HPDE6-E6E7 (cell line): ENCODE results near the gene PTPRK.
A peak's percentile ranks its signal among the peaks of the same experiment; 100 is the strongest.

Source experiments
- DNase-seq: peaks from one replicate; pipeline ENCODE4 v3.0.0; 2011; ENCODE audit warnings: missing footprints; ENCODE audit errors: extremely low spot score

Gene PTPRK

GRCh38 chr6:128520436-128521281 lies at the start of gene PTPRK:
PTPRK (minus strand) TSS chr6:128520599; CDS start chr6:128520358, 241 bp downstream.
- DNase-seq = peak; percentile 76

GRCh38 chr6:128567029-128567428 lies 46.6 kb upstream of the PTPRK start:
- DNase-seq = no peak

- DNase-seq = no peak
Measured at GRCh38 chr6:128560966-128561365, 40.6 kb upstream of the PTPRK start.

GRCh38 chr6:128558924-128559323 lies 38.5 kb upstream of the PTPRK start:
- no peak for DNase-seq

- DNase-seq = no peak
Measured at GRCh38 chr6:128558021-128558420, 37.6 kb upstream of the PTPRK start.

- no peak for DNase-seq
Measured at GRCh38 chr6:128557081-128557480, 36.7 kb upstream of the PTPRK start.

GRCh38 chr6:128554302-128554701 lies 33.9 kb upstream of the PTPRK start:
- DNase-seq = no peak

GRCh38 chr6:128541261-128541660 lies 20.9 kb upstream of the PTPRK start:
- DNase-seq = no peak

GRCh38 chr6:128538763-128539162 lies 18.4 kb upstream of the PTPRK start:
- DNase-seq = no peak

- no peak for DNase-seq
Measured at GRCh38 chr6:128532827-128533226, 12.4 kb upstream of the PTPRK start.

GRCh38 chr6:128532136-128532535 lies 11.7 kb upstream of the PTPRK start:
- DNase-seq = no peak

GRCh38 chr6:128531696-128532095 lies 11.3 kb upstream of the PTPRK start:
- DNase-seq = no peak

- DNase-seq = no peak
Measured at GRCh38 chr6:128528241-128528640, 7.8 kb upstream of the PTPRK start.

- DNase-seq = no peak
Measured at GRCh38 chr6:128527375-128527774, 7.0 kb upstream of the PTPRK start.

- no peak for DNase-seq
Measured at GRCh38 chr6:128526152-128526914, 5.9 kb upstream of the PTPRK start.

GRCh38 chr6:128525406-128525805 lies 5.0 kb upstream of the PTPRK start:
- DNase-seq = no peak

GRCh38 chr6:128521282-128521632 lies 858 bp upstream of the PTPRK start:
- DNase-seq = no peak

GRCh38 chr6:128519931-128520435 lies 416 bp downstream of the PTPRK start:
- no peak for DNase-seq

GRCh38 chr6:128519132-128519930 lies 1.1 kb downstream of the PTPRK start:
- DNase-seq = no peak

GRCh38 chr6:128518434-128519131 lies 1.8 kb downstream of the PTPRK start:
- DNase-seq = no peak

GRCh38 chr6:128517124-128517523 lies 3.3 kb downstream of the PTPRK start:
- no peak for DNase-seq
